Measurements from ENCODE around the gene RANBP6.

RANBP6 gene

DNA sequence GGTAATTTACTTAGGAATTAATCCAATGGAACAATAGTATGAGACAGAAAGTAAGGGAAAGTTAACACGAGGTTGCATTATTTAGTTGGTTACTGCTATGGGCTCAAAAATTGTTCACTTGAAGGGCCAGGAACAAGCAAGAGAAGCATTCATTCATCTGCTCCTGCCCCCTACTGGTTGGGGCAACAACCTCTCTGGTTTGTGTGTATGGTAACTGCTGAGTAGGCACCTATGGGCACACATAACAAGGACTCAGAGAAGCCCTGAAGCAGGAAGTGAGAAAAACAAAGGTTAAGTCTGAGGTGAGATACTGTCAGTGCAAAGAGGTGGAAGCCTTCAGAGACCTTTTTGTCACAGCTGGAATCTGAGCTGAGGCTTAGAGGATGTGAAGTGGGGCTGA is 34.4 kb upstream of the RANBP6 start:
- H3K27me3 ChIP-seq (ENCODE audit: insufficient read depth, low read length, poor library complexity), result no peaks in the 10 kb centered on the region
- ATAC-seq (ENCODE audit: insufficient read depth, low read depth) (peak; percentile 47; the same call in 2 of the 3 replicates), DNase-seq (peak; percentile 17)
- no peak overlapping the region for H2AFZ ChIP-seq (ENCODE audit: low read depth, low read length)
- TF ChIP-seq, protein P1, sequence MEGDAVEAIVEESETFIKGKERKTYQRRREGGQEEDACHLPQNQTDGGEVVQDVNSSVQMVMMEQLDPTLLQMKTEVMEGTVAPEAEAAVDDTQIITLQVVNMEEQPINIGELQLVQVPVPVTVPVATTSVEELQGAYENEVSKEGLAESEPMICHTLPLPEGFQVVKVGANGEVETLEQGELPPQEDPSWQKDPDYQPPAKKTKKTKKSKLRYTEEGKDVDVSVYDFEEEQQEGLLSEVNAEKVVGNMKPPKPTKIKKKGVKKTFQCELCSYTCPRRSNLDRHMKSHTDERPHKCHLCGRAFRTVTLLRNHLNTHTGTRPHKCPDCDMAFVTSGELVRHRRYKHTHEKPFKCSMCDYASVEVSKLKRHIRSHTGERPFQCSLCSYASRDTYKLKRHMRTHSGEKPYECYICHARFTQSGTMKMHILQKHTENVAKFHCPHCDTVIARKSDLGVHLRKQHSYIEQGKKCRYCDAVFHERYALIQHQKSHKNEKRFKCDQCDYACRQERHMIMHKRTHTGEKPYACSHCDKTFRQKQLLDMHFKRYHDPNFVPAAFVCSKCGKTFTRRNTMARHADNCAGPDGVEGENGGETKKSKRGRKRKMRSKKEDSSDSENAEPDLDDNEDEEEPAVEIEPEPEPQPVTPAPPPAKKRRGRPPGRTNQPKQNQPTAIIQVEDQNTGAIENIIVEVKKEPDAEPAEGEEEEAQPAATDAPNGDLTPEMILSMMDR (IDR thresholded peaks at IDR 0.05; ENCODE audit: borderline replicate concordance, extremely low read depth, low read length, poor library complexity, severe bottlenecking), result peak; percentile 51
- TF ChIP-seq EZH2 (IDR thresholded peaks at IDR 0.05; ENCODE audit: borderline replicate concordance, low read depth, low read length, severe bottlenecking), result no peak
- no peaks in the 10 kb centered on the region for H4K20me1 ChIP-seq (ENCODE audit: insufficient read depth, low read length)
- no peaks in the 10 kb centered on the region for H3K79me2 ChIP-seq (ENCODE audit: insufficient read depth, low read length)
- no peaks in the 10 kb centered on the region for H3K9me3 ChIP-seq (ENCODE audit: insufficient read depth, low read length, severe bottlenecking)
- no peaks in the 10 kb centered on the region for H3K36me3 ChIP-seq (ENCODE audit: insufficient read depth, low read length)
- H3K4me3 ChIP-seq (ENCODE audit: low read depth in 1 of 2, low read length in 2 of 2), result no peak overlapping the region
- no peaks in the 10 kb centered on the region for H3K4me1 ChIP-seq (ENCODE audit: insufficient read depth, low read length)
- no peak overlapping the region for H3K9ac ChIP-seq (ENCODE audit: low read depth, low read length)
- H3K27ac ChIP-seq (ENCODE audit: low read length), result no peak overlapping the region
- H3K4me2 ChIP-seq (ENCODE audit: insufficient read depth, low read length), result no peak overlapping the region

DNA sequence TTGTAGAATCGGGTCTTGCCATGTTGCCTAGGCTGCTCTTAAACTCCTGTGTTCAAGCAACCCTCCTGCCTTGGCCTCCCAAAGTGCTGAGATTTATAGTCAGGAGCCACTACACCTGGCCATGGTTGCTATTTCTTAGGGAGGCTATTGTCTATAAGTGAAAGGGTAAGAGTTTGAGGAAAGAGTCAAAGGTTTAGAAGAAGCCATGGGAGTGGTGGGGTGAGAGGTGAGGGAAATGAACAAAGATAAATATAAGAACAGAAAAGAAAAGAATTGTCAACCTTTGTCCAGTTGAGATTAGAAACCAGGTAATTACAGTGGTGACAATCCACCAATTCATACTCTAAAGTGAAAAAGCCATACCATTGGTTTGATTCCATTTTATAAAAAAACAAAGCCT is 32.6 kb upstream of the RANBP6 start:
- no peak overlapping the region for H2AFZ ChIP-seq (ENCODE audit: low read depth, low read length)
- H3K36me3 ChIP-seq (ENCODE audit: insufficient read depth, low read length), result no peaks in the 10 kb centered on the region
- no peak overlapping the region for H3K27ac ChIP-seq (ENCODE audit: low read length)
- no peaks in the 10 kb centered on the region for H3K79me2 ChIP-seq (ENCODE audit: insufficient read depth, low read length)
- no peak overlapping the region for H3K9ac ChIP-seq (ENCODE audit: low read depth, low read length)
- H3K4me1 ChIP-seq (ENCODE audit: insufficient read depth, low read length), result no peaks in the 10 kb centered on the region
- ATAC-seq (ENCODE audit: insufficient read depth, low read depth), result no peak
- H3K4me2 ChIP-seq (ENCODE audit: insufficient read depth, low read length), result no peak overlapping the region
- no peaks in the 10 kb centered on the region for H3K27me3 ChIP-seq (ENCODE audit: insufficient read depth, low read length, poor library complexity)
- DNase-seq, result no peak
- H4K20me1 ChIP-seq (ENCODE audit: insufficient read depth, low read length), result no peaks in the 10 kb centered on the region
- H3K9me3 ChIP-seq (ENCODE audit: insufficient read depth, low read length, severe bottlenecking), result no peaks in the 10 kb centered on the region
- TF ChIP-seq EZH2 (IDR thresholded peaks at IDR 0.05; ENCODE audit: borderline replicate concordance, low read depth, low read length, severe bottlenecking), result no peak
- TF ChIP-seq, protein P1 (IDR thresholded peaks at IDR 0.05; ENCODE audit: borderline replicate concordance, extremely low read depth, low read length, poor library complexity, severe bottlenecking), result no peak
- H3K4me3 ChIP-seq (ENCODE audit: low read depth in 1 of 2, low read length in 2 of 2), result no peak overlapping the region

DNA sequence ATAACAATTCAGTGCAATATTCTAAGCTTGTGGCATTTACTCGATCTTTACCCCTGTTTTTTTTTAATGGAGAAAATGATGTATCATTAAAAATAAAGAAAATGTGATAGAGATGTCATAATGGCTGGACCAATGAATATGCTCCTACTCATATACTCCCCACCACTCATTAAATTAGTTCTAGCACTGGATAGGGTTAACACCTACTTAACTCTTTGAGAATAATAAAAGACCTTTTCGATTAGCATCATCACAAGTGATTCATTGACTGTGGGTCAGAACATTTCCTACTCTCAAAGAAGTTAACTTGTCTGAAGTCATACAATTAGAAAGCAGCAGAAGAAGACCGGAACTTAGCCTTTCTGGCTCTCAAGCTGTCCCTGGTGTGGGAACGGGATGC is 31.6 kb upstream of the RANBP6 start:
- no peak overlapping the region for H3K27ac ChIP-seq (ENCODE audit: low read length)
- H3K4me1 ChIP-seq (ENCODE audit: insufficient read depth, low read length), result no peaks in the 10 kb centered on the region
- no peaks in the 10 kb centered on the region for H3K27me3 ChIP-seq (ENCODE audit: insufficient read depth, low read length, poor library complexity)
- no peak overlapping the region for H2AFZ ChIP-seq (ENCODE audit: low read depth, low read length)
- H3K36me3 ChIP-seq (ENCODE audit: insufficient read depth, low read length), result no peaks in the 10 kb centered on the region
- H3K79me2 ChIP-seq (ENCODE audit: insufficient read depth, low read length), result no peaks in the 10 kb centered on the region
- H3K9ac ChIP-seq (ENCODE audit: low read depth, low read length), result no peak overlapping the region
- no peak overlapping the region for H3K4me2 ChIP-seq (ENCODE audit: insufficient read depth, low read length)
- no peaks in the 10 kb centered on the region for H4K20me1 ChIP-seq (ENCODE audit: insufficient read depth, low read length)
- no peaks in the 10 kb centered on the region for H3K9me3 ChIP-seq (ENCODE audit: insufficient read depth, low read length, severe bottlenecking)
- H3K4me3 ChIP-seq (ENCODE audit: low read depth in 1 of 2, low read length in 2 of 2), result no peak overlapping the region
- no peak for ATAC-seq (ENCODE audit: insufficient read depth, low read depth)
- DNase-seq, result no peak
- TF ChIP-seq, protein P1 (IDR thresholded peaks at IDR 0.05; ENCODE audit: borderline replicate concordance, extremely low read depth, low read length, poor library complexity, severe bottlenecking), result no peak
- TF ChIP-seq EZH2 (IDR thresholded peaks at IDR 0.05; ENCODE audit: borderline replicate concordance, low read depth, low read length, severe bottlenecking), result no peak

DNA sequence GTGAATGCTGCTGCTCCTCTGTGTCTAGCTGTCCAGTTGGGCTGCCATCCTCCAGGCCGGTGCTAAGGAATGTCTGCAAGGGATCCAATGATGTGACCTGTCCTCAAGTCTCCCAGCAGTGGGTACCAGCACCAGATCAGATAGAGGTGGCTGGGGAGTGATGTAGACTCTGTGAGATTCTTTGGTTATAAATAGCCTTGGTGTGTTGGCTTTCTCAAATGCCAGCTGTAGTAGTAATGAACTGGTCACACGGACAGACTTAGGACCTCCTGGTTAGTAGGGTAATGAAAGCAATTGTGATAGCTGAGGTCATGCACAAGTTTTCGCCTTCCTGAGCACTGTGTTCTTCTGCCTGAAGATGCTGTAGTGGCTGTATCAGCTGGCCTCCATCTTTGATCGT is 29.9 kb upstream of the RANBP6 start:
- H3K9ac ChIP-seq (ENCODE audit: low read depth, low read length), result no peak overlapping the region
- ATAC-seq (ENCODE audit: insufficient read depth, low read depth) (no peak), DNase-seq (no peak)
- H3K9me3 ChIP-seq (ENCODE audit: insufficient read depth, low read length, severe bottlenecking), result no peaks in the 10 kb centered on the region
- TF ChIP-seq, protein P1 (IDR thresholded peaks at IDR 0.05; ENCODE audit: borderline replicate concordance, extremely low read depth, low read length, poor library complexity, severe bottlenecking), result no peak
- no peak for TF ChIP-seq EZH2 (IDR thresholded peaks at IDR 0.05; ENCODE audit: borderline replicate concordance, low read depth, low read length, severe bottlenecking)
- no peaks in the 10 kb centered on the region for H3K79me2 ChIP-seq (ENCODE audit: insufficient read depth, low read length)
- no peaks in the 10 kb centered on the region for H3K4me1 ChIP-seq (ENCODE audit: insufficient read depth, low read length)
- H3K27me3 ChIP-seq (ENCODE audit: insufficient read depth, low read length, poor library complexity), result no peaks in the 10 kb centered on the region
- no peak overlapping the region for H3K27ac ChIP-seq (ENCODE audit: low read length)
- H3K36me3 ChIP-seq (ENCODE audit: insufficient read depth, low read length), result no peaks in the 10 kb centered on the region
- no peak overlapping the region for H3K4me3 ChIP-seq (ENCODE audit: low read depth in 1 of 2, low read length in 2 of 2)
- no peaks in the 10 kb centered on the region for H4K20me1 ChIP-seq (ENCODE audit: insufficient read depth, low read length)
- H3K4me2 ChIP-seq (ENCODE audit: insufficient read depth, low read length), result no peak overlapping the region
- H2AFZ ChIP-seq (ENCODE audit: low read depth, low read length), result no peak overlapping the region

Data from DND-41 (cell line).